HG03045 (cell line): ENCODE measurements around the gene PDGFC.

Experiments
- ATAC-seq: cut with Tn5 transposase; IDR thresholded peaks from one replicate; pipeline ENCODE4 v1.9.1; 2021; ENCODE audit warnings: mild to moderate bottlenecking, moderate library complexity; ENCODE audit not compliant: unreplicated experiment

PDGFC gene

DNA sequence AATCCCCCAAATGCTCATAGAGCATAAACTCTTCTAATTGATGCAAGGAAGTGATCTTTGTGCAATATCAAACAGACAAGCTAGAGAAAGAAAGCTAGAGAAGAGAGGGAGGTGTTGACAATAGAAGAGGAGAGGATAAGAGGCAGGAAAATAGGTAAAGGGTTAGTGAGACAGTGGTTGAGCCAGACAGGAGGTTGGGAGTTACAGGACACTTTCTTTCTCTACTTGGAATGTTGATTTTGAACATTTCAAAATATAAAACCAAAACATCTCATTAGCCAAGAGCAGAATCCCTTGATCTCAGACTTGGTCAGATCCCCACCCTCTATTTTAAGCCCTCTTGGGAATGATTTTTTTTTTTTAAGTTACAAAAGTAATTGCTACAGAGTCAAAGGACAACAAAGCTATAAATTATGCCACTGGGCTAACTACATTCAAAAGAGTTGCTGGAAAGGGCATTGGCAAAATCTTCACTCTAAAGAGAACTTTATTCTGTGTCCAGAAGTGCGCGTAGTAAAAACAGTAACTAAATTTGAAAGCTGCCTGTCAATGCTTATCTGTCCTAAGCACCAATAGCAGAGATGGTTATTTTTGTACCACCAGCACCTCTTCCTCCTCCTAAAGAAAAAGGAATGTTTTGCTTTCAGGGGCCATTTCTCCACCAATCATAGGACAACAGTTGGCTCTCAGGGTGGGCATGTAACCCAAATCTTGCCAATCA lies 133.8 kb downstream of the PDGFC start:
- no peak for ATAC-seq

GRCh38 chr4:156832886-156833285 lies 138.7 kb downstream of the PDGFC start:
- ATAC-seq: no peak

- no peak for ATAC-seq
These were observed 141.2 kb downstream of the PDGFC start for GRCh38 chr4:156830351-156830750.

DNA sequence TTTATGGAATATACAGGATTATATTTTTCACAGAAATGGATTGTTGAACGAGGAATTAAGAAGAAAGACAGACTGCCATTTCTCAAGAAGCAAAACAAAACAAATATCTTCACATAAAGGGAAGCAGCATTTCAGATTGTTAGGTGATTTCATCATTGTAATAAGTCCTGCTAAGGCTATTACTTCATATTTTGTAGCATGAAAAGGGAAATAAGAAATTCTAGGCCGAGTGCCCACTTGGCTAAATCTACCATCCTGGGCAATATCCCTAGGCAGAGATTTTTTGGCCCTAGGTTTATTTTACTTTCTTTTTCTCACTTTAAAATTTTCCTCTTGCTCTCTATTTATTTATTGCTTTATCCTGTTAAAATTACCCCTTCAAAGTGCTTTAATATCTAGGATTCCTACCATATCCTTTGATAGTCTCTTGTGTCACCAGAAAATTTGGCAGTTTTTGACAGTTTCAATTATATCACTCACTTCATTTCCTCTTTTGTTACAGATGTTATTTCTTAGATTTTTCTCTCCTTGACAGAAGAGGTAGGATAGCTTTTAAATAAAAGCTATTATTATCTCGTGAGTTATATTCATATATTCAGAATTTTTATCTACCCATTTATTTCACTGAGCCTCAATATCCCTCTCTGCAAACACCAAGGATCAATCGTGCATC lies 142.3 kb downstream of the PDGFC start:
- ATAC-seq: no peak

DNA sequence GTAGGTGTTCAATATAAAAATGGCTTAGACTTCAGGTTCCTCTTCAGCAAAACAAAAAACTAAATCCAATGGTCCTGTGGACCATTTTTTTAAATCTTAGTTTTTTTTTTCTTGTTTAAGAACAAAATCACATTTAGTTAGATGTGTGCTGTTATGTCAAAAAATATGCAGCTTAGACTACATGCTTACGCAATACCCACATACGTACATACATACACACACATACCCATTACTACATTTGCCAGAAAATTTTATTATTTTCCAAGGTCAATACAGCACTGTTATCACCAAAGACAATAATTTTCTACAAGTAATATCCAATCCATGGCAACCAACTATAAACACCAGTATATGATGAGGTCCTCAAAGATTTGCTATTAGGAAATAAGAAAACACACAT lies 144.1 kb downstream of the PDGFC start:
- ATAC-seq: no peak

GRCh38 chr4:156825074-156825473 lies 146.5 kb downstream of the PDGFC start:
- no peak for ATAC-seq

GRCh38 chr4:156824451-156825060 lies 147.0 kb downstream of the PDGFC start:
- no peak for ATAC-seq

- no peak for ATAC-seq
These were observed 150.7 kb downstream of the PDGFC start for GRCh38 chr4:156820931-156821330.

DNA sequence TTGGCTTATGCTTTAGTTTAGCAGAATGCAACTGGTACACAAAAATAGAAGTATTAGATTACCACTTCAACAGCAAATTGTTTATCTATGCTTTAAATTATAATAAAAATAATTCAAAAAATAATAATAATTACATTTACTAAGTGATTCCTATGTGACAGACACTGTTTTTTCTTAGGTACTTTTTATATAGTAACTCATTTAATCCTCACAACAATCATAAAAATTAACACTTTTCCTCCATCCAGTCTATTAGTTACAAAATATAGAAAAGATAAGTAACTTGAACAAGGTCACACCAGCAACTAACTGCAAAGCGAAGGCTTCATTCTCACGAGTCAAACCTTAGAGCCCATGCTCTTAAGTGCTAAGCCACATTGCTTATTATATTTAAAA lies 155.2 kb downstream of the PDGFC start:
- no peak for ATAC-seq

DNA sequence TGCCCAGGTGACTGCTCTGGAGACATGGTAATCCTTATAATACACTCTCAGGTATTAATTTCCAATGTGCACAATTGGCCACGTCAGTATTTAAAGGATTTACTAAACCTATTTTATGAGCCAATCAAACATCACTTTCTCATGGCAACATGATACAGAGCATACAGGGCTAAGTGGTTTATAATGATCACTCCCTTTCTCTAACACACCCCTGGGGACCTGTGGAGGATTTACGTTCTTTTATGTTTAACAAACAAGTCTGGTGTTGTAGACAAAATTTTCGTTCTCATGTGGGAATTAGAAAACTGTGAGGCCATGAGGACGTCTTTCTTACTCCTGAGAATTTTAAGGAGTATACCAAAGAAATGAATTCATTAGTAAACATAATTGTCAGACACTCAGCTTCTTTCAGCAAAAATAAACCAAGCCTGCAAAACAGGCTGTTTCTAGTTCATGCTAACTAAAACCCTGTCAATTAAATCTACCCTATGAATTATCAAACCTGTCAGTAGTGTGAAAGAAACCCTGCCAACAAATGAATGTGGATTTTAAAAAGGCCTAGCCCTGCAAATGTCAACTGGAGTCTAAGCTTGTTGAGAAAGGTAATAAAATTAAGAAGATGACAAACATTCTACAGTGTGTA lies 155.8 kb downstream of the PDGFC start:
- ATAC-seq: no peak

- no peak for ATAC-seq
These were observed 159.6 kb downstream of the PDGFC start for GRCh38 chr4:156811963-156812362.

GRCh38 chr4:156811286-156811685 lies 160.3 kb downstream of the PDGFC start:
- ATAC-seq: no peak

DNA sequence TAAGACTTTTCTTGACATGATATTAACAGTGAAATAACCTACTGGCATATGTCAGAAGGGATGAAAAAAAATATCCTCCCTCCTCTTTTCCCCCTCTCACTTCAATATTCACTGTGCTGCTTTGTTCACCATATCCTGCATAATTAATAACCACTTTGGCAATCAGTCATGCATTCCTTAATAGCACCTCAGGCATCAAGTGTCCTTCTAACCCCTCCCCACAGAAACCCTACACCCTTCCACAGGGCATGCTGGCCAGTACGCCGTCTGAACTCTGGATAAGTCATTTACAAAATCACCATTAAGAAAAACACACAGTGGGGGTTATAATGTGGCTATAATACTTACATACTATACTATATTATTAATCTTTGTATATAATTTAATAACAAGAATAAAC lies 165.9 kb downstream of the PDGFC start:
- ATAC-seq: no peak

- no peak for ATAC-seq
These were observed 168.5 kb downstream of the PDGFC start for GRCh38 chr4:156803056-156803455.

- no peak for ATAC-seq
These were observed 171.1 kb downstream of the PDGFC start for GRCh38 chr4:156800463-156800862.

DNA sequence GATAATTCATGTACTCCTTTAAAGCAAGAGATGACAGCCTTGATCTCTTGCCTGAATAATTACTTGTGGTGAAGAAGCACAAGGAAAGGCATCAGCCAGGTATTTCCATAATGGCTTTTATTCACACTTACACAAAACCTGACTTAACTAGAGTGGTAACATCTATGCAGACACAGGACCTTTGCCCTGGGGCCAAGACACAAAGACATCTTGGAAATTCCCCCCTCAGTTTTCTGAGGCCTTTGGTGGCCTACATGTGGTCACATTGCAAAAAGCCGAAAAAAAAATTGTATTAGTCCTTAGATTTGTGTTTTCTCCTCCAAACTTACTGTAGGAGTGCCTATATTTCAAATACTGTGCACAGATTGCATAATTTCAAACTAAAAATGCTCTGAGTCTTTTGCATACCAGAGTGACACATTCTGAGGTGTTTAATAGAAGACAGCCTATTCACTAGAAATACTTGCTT lies 172.4 kb downstream of the PDGFC start:
- no peak for ATAC-seq

DNA sequence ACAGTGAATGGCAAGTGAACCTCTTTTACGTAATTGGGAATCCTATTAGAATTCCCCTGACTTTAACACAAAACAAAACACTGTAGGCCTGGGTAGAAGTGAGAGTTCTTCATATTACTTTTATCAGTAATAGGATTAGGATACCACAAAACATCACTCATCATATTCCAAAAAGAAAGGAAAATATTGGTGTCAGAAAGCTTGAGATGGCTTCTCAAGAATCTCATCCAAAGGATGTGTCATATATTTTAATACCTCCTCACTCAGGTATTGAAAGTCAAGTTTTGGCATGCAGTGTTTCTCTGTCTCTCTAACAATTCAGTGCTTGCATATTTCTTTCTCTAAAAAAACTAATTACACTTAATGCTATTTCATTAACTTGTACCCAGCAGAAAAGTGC lies 173.2 kb downstream of the PDGFC start:
- ATAC-seq: no peak

DNA sequence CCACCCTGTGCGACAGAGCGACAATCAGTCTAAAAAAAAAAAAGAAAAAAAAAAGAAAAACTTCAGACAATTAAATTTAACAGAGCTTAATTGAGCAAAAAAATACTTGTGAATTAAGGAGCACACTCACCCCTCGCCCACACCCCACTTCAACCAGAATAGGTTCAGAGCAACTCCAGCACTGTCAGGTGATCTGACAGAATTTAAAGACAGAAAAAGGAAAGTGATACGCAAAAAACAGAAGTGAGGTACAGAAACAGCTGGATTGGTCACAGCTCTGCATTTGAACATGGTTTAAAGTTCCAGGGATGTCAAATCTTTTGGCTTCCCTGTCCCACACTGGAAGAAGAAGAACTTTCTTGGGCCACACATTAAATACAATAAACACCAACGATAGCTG lies 174.4 kb downstream of the PDGFC start:
- no peak for ATAC-seq

DNA sequence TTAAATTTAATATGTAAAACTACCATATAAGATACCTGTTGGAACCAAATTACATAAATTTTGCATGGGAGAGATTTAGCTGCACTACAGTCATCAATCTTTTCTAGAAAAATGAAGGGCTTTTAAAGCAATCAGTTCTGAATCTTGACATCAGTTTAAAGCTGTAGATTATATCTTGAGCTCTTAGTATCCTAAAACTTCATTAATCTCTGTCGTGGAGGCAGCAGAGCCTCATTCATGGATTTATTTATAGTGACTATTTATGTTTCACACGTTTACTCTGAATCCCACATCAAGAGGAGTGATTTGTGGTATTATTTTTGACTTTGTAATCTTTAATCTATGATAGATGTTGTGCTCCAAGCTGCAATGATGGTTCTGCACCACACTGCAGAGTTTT lies 175.9 kb downstream of the PDGFC start:
- ATAC-seq: no peak

- no peak for ATAC-seq
These were observed 176.7 kb downstream of the PDGFC start for GRCh38 chr4:156794863-156795262.

DNA sequence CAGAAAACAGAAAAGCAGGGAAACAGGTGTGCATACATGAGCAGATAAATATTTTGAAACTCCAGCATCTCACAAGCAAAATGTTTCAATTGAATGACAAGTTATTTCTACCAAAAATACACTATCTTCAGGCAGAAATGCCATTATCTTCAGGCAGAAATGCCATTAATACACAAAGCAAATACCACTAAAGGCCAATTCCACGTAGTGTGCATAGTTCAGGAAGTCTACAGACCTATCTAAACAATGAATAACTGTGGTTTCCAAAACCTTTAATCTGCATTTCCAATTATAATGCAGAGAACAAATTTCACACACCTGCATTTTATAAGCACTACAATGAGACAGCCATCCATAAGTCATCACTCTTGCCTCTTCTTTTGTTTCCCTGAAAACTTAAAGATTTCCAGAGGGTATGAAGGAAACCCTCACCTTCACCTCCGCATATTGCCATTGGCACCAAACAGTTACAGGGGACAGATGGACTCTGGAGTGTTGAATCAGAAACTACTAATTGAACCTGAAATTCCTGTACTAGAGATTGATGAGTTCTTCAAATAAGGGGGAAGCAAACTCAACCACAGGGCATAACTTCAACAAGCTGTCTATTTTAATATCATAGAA lies 179.0 kb downstream of the PDGFC start:
- ATAC-seq: no peak
